SK-N-SH (cell line): ENCODE data around the gene ARHGDIB.

ENCODE experiments used
- RAD21 ChIP-seq: IDR thresholded peaks from 2 replicates; pipeline ENCODE4 v1.6.1; 2012; ENCODE audit warnings: mild to moderate bottlenecking, low read length
- TAF1 ChIP-seq: IDR thresholded peaks from 2 replicates; pipeline ENCODE4 v1.6.1; 2012; ENCODE audit warnings: low read depth, mild to moderate bottlenecking, low read length, moderate library complexity, borderline replicate concordance
- YY1 ChIP-seq: IDR thresholded peaks from 2 replicates; pipeline ENCODE4 v1.4.0; 2012; ENCODE audit warnings: low read depth, mild to moderate bottlenecking
- TF ChIP-seq, protein P1 (sequence below): fragments of 200-600 bp; sonication (generic); IDR thresholded peaks from 2 replicates; pipeline ENCODE4 v1.6.1; 2017; ENCODE audit warnings: antibody characterized with exemption, mild to moderate bottlenecking, moderate library complexity

DNA sequence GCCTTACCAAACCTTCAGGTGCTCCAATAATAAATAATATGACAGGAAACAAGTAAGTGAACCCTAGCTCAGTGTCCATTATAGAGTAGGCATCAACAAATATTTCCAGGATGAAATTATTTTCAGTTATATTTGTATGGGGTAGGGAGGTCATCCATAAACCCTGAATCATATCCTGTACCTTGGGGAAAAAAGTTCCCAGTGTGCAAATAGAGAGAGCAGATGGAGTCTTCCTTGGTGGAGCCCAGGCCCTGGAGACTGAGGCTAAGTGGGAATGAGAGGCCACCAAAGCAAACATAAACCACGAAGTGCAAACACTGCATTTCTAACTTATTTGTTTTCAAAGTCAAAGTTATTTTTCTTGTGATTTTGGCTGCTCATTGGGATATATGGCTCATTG lies 14.5 kb downstream of the ARHGDIB start:
- TF ChIP-seq TAF1, result no peak
- TF ChIP-seq YY1, result no peak
- TF ChIP-seq RAD21, result no peak
- TF ChIP-seq, protein P1, sequence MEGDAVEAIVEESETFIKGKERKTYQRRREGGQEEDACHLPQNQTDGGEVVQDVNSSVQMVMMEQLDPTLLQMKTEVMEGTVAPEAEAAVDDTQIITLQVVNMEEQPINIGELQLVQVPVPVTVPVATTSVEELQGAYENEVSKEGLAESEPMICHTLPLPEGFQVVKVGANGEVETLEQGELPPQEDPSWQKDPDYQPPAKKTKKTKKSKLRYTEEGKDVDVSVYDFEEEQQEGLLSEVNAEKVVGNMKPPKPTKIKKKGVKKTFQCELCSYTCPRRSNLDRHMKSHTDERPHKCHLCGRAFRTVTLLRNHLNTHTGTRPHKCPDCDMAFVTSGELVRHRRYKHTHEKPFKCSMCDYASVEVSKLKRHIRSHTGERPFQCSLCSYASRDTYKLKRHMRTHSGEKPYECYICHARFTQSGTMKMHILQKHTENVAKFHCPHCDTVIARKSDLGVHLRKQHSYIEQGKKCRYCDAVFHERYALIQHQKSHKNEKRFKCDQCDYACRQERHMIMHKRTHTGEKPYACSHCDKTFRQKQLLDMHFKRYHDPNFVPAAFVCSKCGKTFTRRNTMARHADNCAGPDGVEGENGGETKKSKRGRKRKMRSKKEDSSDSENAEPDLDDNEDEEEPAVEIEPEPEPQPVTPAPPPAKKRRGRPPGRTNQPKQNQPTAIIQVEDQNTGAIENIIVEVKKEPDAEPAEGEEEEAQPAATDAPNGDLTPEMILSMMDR, result no peak
